Breast epithelium (tissue), 4 donors: ENCODE data around the gene EIF4G2. TPM values are rescaled to one million over a fixed set of nuclear protein-coding genes. Genes with fewer than 3 reads are reported as not detected.

Experiments used
- DNase-seq, 2 donors: peaks; one replicate each; pipeline ENCODE4 v3.0.0-alpha.2; 2019; ENCODE audit warnings: low spot score in 2 of 2
- H3K27ac ChIP-seq, 2 donors: fragments of 200-600 bp; sonication (generic) in 1 of 2; one replicate each; pipeline ENCODE4 v1.5.1; 2016 to 2019; ENCODE audit warnings: mild to moderate bottlenecking in 1 of 2
- H3K27me3 ChIP-seq, 2 donors: fragments of 200-600 bp; sonication (generic) in 1 of 2; one replicate each; pipeline versions ENCODE4 v1.5.1 to v1.6.0; 2017 to 2019; ENCODE audit warnings: control low read depth in 1 of 2, mild to moderate bottlenecking in 1 of 2
- H3K36me3 ChIP-seq: fragments of 200-600 bp; one replicate; pipeline ENCODE4 v1.5.1; 2019
- H3K4me1 ChIP-seq, 2 donors: fragments of 200-600 bp; sonication (generic); one replicate each; pipeline ENCODE4 v1.5.1; 2016 to 2019; ENCODE audit warnings: control low read depth in 1 of 2
- H3K4me3 ChIP-seq, 3 donors: fragments of 200-600 bp; sonication (generic); 1 replicate in 2 of 3; 2 replicates in 1 of 3; pipeline ENCODE4 v1.5.1; 2016 to 2019; ENCODE audit warnings: mild to moderate bottlenecking in 3 of 3, moderate library complexity in 2 of 3
- H3K9me3 ChIP-seq, 2 donors: fragments of 200-600 bp; sonication (generic) in 1 of 2; one replicate each; pipeline ENCODE4 v1.5.1; 2016 to 2019; ENCODE audit warnings: control low read depth in 1 of 2
- POLR2A ChIP-seq: fragments of 450-650 bp; IDR thresholded peaks from one replicate; pipeline ENCODE4 v1.6.1; 2016; ENCODE audit warnings: antibody characterized with exemption, mild to moderate bottlenecking, moderate library complexity
- POLR2AphosphoS5 ChIP-seq, 3 donors: sonication (generic); formaldehyde crosslinking; IDR thresholded peaks; one replicate each; pipeline ENCODE4 v1.6.1; 2017; ENCODE audit warnings: antibody characterized with exemption in 3 of 3
- intact Hi-C: fragments of 100-400 bp; cut with DNase I; formaldehyde crosslinking; loops from one replicate; pipeline ENCODE4 v1.15.1; 2023; ENCODE audit warnings: low total_unique reads
- total RNA-seq, 3 donors: library from RNA; depleted of rRNA; stranded (reverse); fragments of >200 nt; gene quantifications; one replicate each; pipeline ENCODE4 v1.1.0, GENCODE V29; 2016
- TF ChIP-seq, protein P1 (sequence below), 3 donors: fragments of 450-650 bp; IDR thresholded peaks; one replicate each; pipeline ENCODE4 v1.5.1; 2016 to 2017; ENCODE audit warnings: antibody characterized with exemption in 3 of 3, mild to moderate bottlenecking in 3 of 3, moderate library complexity in 3 of 3

EIF4G2 gene
- total RNA-seq, 3 donors from 2014 or later = 385 to 456 (median 416) TPM

DNA sequence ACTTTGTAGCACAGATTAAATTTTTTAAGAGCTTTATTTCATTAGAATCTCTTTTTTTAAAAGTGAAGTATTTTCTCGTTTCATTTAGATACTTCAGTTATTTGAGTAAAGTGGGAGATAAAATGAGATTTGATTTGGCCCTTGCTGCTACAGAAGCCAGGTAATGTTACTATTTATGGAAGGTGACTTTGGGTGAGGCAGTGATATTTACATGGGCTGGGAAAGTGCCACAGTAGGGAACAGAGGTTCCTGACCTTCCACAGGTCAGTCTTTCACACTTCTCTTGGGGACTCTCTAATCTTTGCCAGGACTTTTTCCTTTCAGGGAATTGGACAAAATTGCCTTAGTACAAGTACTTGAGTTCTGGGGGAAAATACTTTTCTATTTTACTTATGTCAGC, 37.3 kb downstream of the EIF4G2 start:
- no peak for DNase-seq
- TF ChIP-seq, protein P1, sequence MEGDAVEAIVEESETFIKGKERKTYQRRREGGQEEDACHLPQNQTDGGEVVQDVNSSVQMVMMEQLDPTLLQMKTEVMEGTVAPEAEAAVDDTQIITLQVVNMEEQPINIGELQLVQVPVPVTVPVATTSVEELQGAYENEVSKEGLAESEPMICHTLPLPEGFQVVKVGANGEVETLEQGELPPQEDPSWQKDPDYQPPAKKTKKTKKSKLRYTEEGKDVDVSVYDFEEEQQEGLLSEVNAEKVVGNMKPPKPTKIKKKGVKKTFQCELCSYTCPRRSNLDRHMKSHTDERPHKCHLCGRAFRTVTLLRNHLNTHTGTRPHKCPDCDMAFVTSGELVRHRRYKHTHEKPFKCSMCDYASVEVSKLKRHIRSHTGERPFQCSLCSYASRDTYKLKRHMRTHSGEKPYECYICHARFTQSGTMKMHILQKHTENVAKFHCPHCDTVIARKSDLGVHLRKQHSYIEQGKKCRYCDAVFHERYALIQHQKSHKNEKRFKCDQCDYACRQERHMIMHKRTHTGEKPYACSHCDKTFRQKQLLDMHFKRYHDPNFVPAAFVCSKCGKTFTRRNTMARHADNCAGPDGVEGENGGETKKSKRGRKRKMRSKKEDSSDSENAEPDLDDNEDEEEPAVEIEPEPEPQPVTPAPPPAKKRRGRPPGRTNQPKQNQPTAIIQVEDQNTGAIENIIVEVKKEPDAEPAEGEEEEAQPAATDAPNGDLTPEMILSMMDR (IDR thresholded peaks at IDR 0.05) = no peak
- TF ChIP-seq POLR2A (no peak), POLR2AphosphoS5 (IDR thresholded peaks at IDR 0.05) (no peak)

DNA sequence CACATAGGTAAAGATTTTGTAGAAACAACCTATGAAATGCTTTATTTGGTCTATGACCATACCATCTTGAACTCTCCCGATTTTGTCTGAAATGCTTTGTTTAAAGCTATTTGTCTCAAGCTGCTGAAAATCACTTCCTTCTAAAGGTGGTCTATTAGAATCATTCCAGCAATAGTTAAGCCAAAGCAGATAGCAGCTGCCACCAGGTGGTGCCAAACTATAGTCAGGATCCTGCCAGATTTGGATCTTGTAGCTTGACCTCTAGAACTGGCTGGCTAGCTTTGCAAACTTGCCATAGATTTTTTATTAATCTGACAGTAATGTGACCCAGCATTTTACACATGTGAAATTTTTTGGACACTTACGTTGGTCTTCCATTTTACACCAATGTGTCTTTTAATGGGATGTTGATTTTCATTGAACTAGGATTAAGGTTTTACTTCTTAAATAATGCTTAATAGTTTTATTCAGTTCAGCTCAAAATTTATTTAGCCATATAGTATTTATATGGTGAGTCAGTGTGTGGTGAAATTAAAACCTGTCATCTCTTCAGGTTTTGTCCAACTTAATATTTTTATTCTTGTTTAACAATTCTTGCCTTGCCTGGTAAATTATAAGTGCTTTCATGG, 38.0 kb downstream of the EIF4G2 start:
- no peak for DNase-seq
- no peak overlapping the region for H3K27ac ChIP-seq
- no peak overlapping the region for H3K4me3 ChIP-seq
- no peak for TF ChIP-seq POLR2A
- TF ChIP-seq, protein P1 (IDR thresholded peaks at IDR 0.05) = peak in 2 of 3 donors; percentile 27 to 49
- no peaks in the 10 kb centered on the region for H3K27me3 ChIP-seq
- intact Hi-C loops = no loop called here
- H3K9me3 ChIP-seq = no peaks in the 10 kb centered on the region
- H3K36me3 ChIP-seq = no peaks in the 10 kb centered on the region
- no peaks in the 10 kb centered on the region for H3K4me1 ChIP-seq

More for the DNA sequence above, 37.3 kb downstream of the EIF4G2 start:
- H3K4me3 ChIP-seq = no peak overlapping the region
- no peaks in the 10 kb centered on the region for H3K9me3 ChIP-seq
- intact Hi-C loops = no loop called here
- no peaks in the 10 kb centered on the region for H3K36me3 ChIP-seq
- no peak overlapping the region for H3K27ac ChIP-seq
- H3K4me1 ChIP-seq = no peaks in the 10 kb centered on the region
- H3K27me3 ChIP-seq = no peaks in the 10 kb centered on the region

DNA sequence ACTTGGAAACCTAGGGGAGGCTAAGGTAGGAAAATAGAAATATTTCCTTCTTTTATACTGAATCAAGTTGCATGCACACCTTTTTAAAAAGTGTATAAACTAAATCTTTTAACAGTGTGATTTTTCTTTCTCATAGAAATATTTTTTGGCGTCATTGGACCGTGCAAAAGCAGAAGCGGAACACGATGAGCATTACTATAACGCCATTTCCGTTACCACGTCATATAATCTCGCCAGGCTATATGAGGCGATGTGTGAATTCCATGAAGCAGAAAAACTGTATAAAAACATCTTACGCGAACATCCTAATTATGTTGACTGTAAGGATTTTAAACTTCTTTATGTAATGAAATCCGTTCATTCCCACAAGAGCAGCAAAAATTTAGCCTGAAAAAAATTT, 44.3 kb downstream of the EIF4G2 start:
- Histone ChIP-seq H3K27ac (no peak overlapping the region), H3K27me3 (no peaks in the 10 kb centered on the region), H3K36me3 (peaks cover 8% of the 10 kb centered on the region), H3K4me1 (no peaks in the 10 kb centered on the region), H3K9me3 (no peaks in the 10 kb centered on the region), H3K4me3 (no peak overlapping the region)
- DNase-seq = no peak
- intact Hi-C loops = no loop called here
- TF ChIP-seq POLR2A (no peak), POLR2AphosphoS5 (IDR thresholded peaks at IDR 0.05) (no peak)
- TF ChIP-seq, protein P1 (IDR thresholded peaks at IDR 0.05) = no peak

DNA sequence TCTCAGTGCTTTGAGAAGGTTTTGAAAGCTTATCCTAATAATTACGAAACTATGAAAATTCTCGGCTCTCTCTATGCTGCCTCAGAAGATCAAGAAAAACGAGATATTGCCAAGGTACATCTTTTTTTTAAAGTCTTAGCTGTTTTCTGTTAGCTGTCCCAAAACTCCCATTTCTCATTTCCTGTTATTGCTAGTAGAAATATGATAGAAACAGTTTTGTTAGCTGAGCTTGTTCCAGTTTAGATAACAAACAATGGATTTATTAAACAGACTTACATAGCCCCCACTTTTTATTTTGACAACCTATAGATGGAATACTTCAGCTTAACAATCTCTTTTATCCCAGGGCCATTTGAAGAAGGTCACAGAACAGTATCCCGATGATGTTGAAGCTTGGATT, 45.0 kb downstream of the EIF4G2 start:
- Histone ChIP-seq H3K36me3 (peaks cover 12% of the 10 kb centered on the region), H3K9me3 (no peaks in the 10 kb centered on the region), H3K27ac (no peak overlapping the region), H3K4me1 (no peaks in the 10 kb centered on the region), H3K27me3 (no peaks in the 10 kb centered on the region), H3K4me3 (no peak overlapping the region)
- intact Hi-C loops = no loop called here
- DNase-seq = no peak
- no peak for TF ChIP-seq POLR2AphosphoS5 (IDR thresholded peaks at IDR 0.05)
- no peak for TF ChIP-seq POLR2A

DNA sequence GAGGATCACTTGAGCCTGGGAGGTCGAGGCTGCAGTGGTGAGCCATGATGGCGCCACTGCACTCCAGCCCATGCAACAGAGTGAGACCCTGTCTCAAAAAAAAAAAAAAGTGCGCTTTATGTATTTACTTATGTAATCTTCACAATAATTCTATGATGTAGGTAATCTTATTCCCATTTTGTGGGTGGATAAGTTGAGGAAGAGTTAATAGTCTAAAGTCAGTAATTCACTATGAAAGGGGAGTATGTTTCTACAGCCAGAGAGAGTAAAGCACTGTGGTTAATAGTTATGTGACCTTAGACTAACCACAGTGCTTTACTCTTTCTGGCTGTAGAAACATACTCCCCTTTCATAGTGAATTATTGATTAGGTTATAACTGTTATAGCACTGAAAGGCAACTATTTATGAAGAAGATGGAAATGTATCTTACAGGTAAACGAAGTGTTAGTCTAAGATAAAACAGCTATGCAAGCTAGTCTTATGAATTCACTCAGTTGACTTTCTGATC, 45.8 kb downstream of the EIF4G2 start:
- Histone ChIP-seq H3K4me3 (no peak overlapping the region), H3K9me3 (no peaks in the 10 kb centered on the region), H3K4me1 (no peaks in the 10 kb centered on the region), H3K27me3 (no peaks in the 10 kb centered on the region), H3K27ac (no peak overlapping the region), H3K36me3 (peaks cover 12% of the 10 kb centered on the region)
- no peak for TF ChIP-seq POLR2AphosphoS5 (IDR thresholded peaks at IDR 0.05)
- TF ChIP-seq, protein P1 (IDR thresholded peaks at IDR 0.05) = no peak
- no peak for TF ChIP-seq POLR2A
- DNase-seq = no peak
- intact Hi-C loops = no loop called here
